Islet precursor cell (in vitro differentiated cells): ENCODE data around the gene TUFM.
"Not testable (repeated sequence)": the region's sequence is repeated elsewhere in the genome, so short reads cannot be mapped to it uniquely, and the experiment has no call there.

Experiments used
- DNase-seq: peaks from one replicate; pipeline ENCODE4 v3.0.0-alpha.2; 2018

TUFM gene

GRCh38 chr16:28837672-28838557 is 8.2 kb downstream of the TUFM start:
- DNase-seq, result no peak

- no peak for DNase-seq
Observed at GRCh38 chr16:28836761-28837064, 9.4 kb downstream of the TUFM start.

GRCh38 chr16:28835864-28836760 is 10.0 kb downstream of the TUFM start:
- DNase-seq, result no peak

- DNase-seq, result no peak
Observed at GRCh38 chr16:28834873-28835863, 11.0 kb downstream of the TUFM start.

GRCh38 chr16:28834349-28834748 is 11.8 kb downstream of the TUFM start:
- DNase-seq, result no peak

- no peak for DNase-seq
Observed at GRCh38 chr16:28830531-28830930, 15.6 kb downstream of the TUFM start.

GRCh38 chr16:28829747-28830146 is 16.4 kb downstream of the TUFM start:
- no peak for DNase-seq

- no peak for DNase-seq
Observed at GRCh38 chr16:28826141-28826540, 20.0 kb downstream of the TUFM start.

- no peak for DNase-seq
Observed at GRCh38 chr16:28824717-28824973, 21.5 kb downstream of the TUFM start.

GRCh38 chr16:28823873-28824716 is 22.1 kb downstream of the TUFM start:
- peak; percentile 99 for DNase-seq

- DNase-seq, result no peak
Observed at GRCh38 chr16:28823291-28823872, 22.8 kb downstream of the TUFM start.

- peak; percentile 95 for DNase-seq
Observed at GRCh38 chr16:28822520-28823290, 23.4 kb downstream of the TUFM start, which contains the start of gene ATXN2L. ATXN2L (plus strand) TSS chr16:28822999; CDS start chr16:28823260, 261 bp downstream.

- DNase-seq, result no peak
Observed at GRCh38 chr16:28821874-28822519, 24.2 kb downstream of the TUFM start.

GRCh38 chr16:28820546-28820945 is 25.6 kb downstream of the TUFM start:
- DNase-seq, result not testable (repeated sequence)

- DNase-seq, result no peak
Observed at GRCh38 chr16:28820016-28820415, 26.1 kb downstream of the TUFM start.

- DNase-seq, result not testable (repeated sequence)
Observed at GRCh38 chr16:28807445-28808120, 38.6 kb downstream of the TUFM start.

GRCh38 chr16:28802235-28803019 is 43.7 kb downstream of the TUFM start:
- not testable (repeated sequence) for DNase-seq
